Panc1 (cell line): Measurements from ENCODE around the gene SYAP1.

Source experiments
- CTCF ChIP-seq: fragments of 450-650 bp; IDR thresholded peaks from 2 replicates; pipeline ENCODE4 v1.5.1; 2017; ENCODE audit warnings: mild to moderate bottlenecking
- POLR2AphosphoS5 ChIP-seq: IDR thresholded peaks from 2 replicates; pipeline ENCODE4 v1.6.1; 2012; ENCODE audit warnings: mild to moderate bottlenecking, low read depth, low read length, moderate library complexity
- TCF7L2 ChIP-seq: IDR thresholded peaks from 2 replicates; pipeline ENCODE4 v1.6.1; 2011; ENCODE audit warnings: mild to moderate bottlenecking, low read depth, low read length, inconsistent platforms

GRCh38 chrX:16743604-16744325, 24.4 kb downstream of the SYAP1 start:
- no peak for TF ChIP-seq CTCF
- no peak for TF ChIP-seq POLR2AphosphoS5
- TF ChIP-seq TCF7L2, result no peak
